HCT116 (cell line): ENCODE measurements around the gene KRT83. TPM values are rescaled to one million over a fixed set of nuclear protein-coding genes. Genes with fewer than 3 reads are reported as not detected.

Experiments
- ATAC-seq: fragments of 200-7000 bp; cut with Tn5 transposase; 2 replicates; pipeline ENCODE4 v1.9.1; 2020; ENCODE audit warnings: mild to moderate bottlenecking, moderate library complexity
- BruUV-seq: library from RNA; stranded (reverse); fragments of 400-500 nt; replicated peaks from 2 replicates; lab custom pipeline; 2021; lab: Mats Ljungman, UMichigan
- CTCF ChIA-PET: fragments of 300-600 bp; sonication (Branson Sonifier 250); formaldehyde crosslinking; loops from one replicate; lab custom pipeline; 2021; ENCODE audit warnings: antibody characterized with exemption; lab: Charles Lee
- POLR2A ChIA-PET: fragments of 300-600, 350-600 bp; sonication (Branson Sonifier 250); formaldehyde crosslinking; loops from one replicate; lab custom pipeline; 2021; ENCODE audit warnings: antibody characterized with exemption; lab: Charles Lee
- RAD21 ChIA-PET, 2 experiments: fragments of 300-600 bp; sonication (Branson Sonifier 250); formaldehyde crosslinking; loops; one replicate each; lab custom pipeline; 2023; ENCODE audit warnings: low total read pairs in 2 of 2; ENCODE audit not compliant: uncharacterized antibody in 2 of 2, unreplicated experiment in 2 of 2, low non-redundant PET in 1 of 2; lab: Charles Lee
- DNase-seq: peaks from one replicate; pipeline ENCODE4 v3.0.0-alpha.2; 2010; ENCODE audit warnings: low read depth, low spot score
- H2AFZ ChIP-seq: fragments of 200-600 bp; shearing (Covaris generic), sonication (generic); 2 replicates; pipeline ENCODE4 v1.6.1; 2017; ENCODE audit warnings: low read depth, mixed run types, mixed read lengths, antibody characterized with exemption, low read length; ENCODE audit not compliant: poor library complexity, severe bottlenecking
- H3K27ac ChIP-seq: 2 replicates; pipeline ENCODE4 v1.5.1; 2012; ENCODE audit warnings: low read depth, low read length
- H3K27me3 ChIP-seq: fragments of 200-600 bp; sonication (generic); 2 replicates; pipeline ENCODE4 v1.6.1; 2016; ENCODE audit warnings: mixed run types, low read length, mixed read lengths; ENCODE audit not compliant: insufficient read depth
- H3K36me3 ChIP-seq, 2 experiments: fragments of 200-500 bp in 1 of 2; fragments of 200-600 bp in 1 of 2; sonication (Bioruptor generic) in 1 of 2; sonication (generic) in 1 of 2; 2 replicates each; pipeline versions ENCODE4 v1.5.1 to v1.6.1; 2014 to 2016; ENCODE audit warnings: low read length in 2 of 2, inconsistent platforms in 1 of 2, mixed read lengths in 1 of 2, mixed run types in 1 of 2; ENCODE audit not compliant: insufficient read depth in 2 of 2, control insufficient read depth in 1 of 2
- H3K4me1 ChIP-seq, 2 experiments: fragments of 200-600 bp in 1 of 2; sonication (generic) in 1 of 2; 2 replicates each; pipeline versions ENCODE4 v1.5.1 to v1.6.1; 2012 to 2017; ENCODE audit warnings: low read length in 2 of 2, inconsistent platforms in 1 of 2, mild to moderate bottlenecking in 1 of 2, mixed read lengths in 1 of 2, mixed run types in 1 of 2, moderate library complexity in 1 of 2; ENCODE audit not compliant: insufficient read depth in 2 of 2, control insufficient read depth in 1 of 2
- H3K4me2 ChIP-seq: fragments of 200-600 bp; sonication (generic); 2 replicates; pipeline ENCODE4 v1.6.1; 2017; ENCODE audit warnings: mixed run types, low read length, mixed read lengths
- H3K4me3 ChIP-seq, 2 experiments: fragments of 200-600 bp in 1 of 2; sonication (generic) in 1 of 2; replicated peaks in 1 of 2; 2 replicates each; pipeline ENCODE4 v1.5.1; 2011 to 2016; ENCODE audit warnings: low read length in 2 of 2, control low read depth in 1 of 2, low read depth in 1 of 2, mild to moderate bottlenecking in 1 of 2, mixed read lengths in 1 of 2, mixed run types in 1 of 2
- H3K79me2 ChIP-seq: fragments of 200-600 bp; sonication (generic); 2 replicates; pipeline ENCODE4 v1.6.1; 2017; ENCODE audit warnings: mild to moderate bottlenecking, mixed run types, low read length, moderate library complexity, mixed read lengths; ENCODE audit not compliant: insufficient read depth
- H3K9ac ChIP-seq: fragments of 200-600 bp; sonication (generic); 2 replicates; pipeline ENCODE4 v1.6.1; 2016; ENCODE audit warnings: low read length, mixed read lengths
- H3K9me2 ChIP-seq: fragments of 200-600 bp; sonication (generic), shearing (Covaris generic); 2 replicates; pipeline ENCODE4 v1.6.1; 2017; ENCODE audit warnings: mixed run types, mild to moderate bottlenecking, moderate library complexity; ENCODE audit not compliant: insufficient read depth
- H3K9me3 ChIP-seq, 2 experiments: fragments of 200-500 bp in 1 of 2; fragments of 200-600 bp in 1 of 2; sonication (Bioruptor generic) in 1 of 2; sonication (generic) in 1 of 2; 2 replicates each; pipeline ENCODE4 v1.6.1; 2014 to 2017; ENCODE audit warnings: low read length in 2 of 2, mixed read lengths in 2 of 2, inconsistent platforms in 1 of 2, low read depth in 1 of 2, mild to moderate bottlenecking in 1 of 2, mixed run types in 1 of 2, moderate library complexity in 1 of 2; ENCODE audit not compliant: control insufficient read depth in 1 of 2, insufficient read depth in 1 of 2
- H4K20me1 ChIP-seq: fragments of 200-600 bp; sonication (generic), shearing (Covaris generic); 2 replicates; pipeline ENCODE4 v1.6.1; 2017; ENCODE audit warnings: mixed run types, mild to moderate bottlenecking, moderate library complexity; ENCODE audit not compliant: insufficient read depth
- CBX3 ChIP-seq: IDR thresholded peaks from 2 replicates; pipeline ENCODE4 v1.6.1; 2012; ENCODE audit warnings: low read depth
- EZH2phosphoT487 ChIP-seq: fragments of 200-600 bp; IDR thresholded peaks from 2 replicates; pipeline ENCODE4 v1.6.1; 2018; ENCODE audit warnings: antibody characterized with exemption, borderline replicate concordance
- JUND ChIP-seq: IDR thresholded peaks from 2 replicates; pipeline ENCODE4 v1.6.1; 2012
- POLR2AphosphoS5 ChIP-seq: IDR thresholded peaks from 2 replicates; pipeline ENCODE4 v1.6.1; 2011; ENCODE audit warnings: mild to moderate bottlenecking, low read depth, low read length, moderate library complexity
- YY1 ChIP-seq: IDR thresholded peaks from 2 replicates; pipeline ENCODE4 v1.6.1; 2011; ENCODE audit warnings: low read length, low read depth, moderate library complexity, mild to moderate bottlenecking; ENCODE audit not compliant: insufficient replicate concordance; ENCODE audit errors: extremely low read depth
- ZFX ChIP-seq: fragments of 450-650 bp; IDR thresholded peaks from 2 replicates; pipeline ENCODE4 v1.6.1; 2017
- ZNF274 ChIP-seq: fragments of 200-500 bp; sonication (Bioruptor generic); IDR thresholded peaks from 2 replicates; pipeline ENCODE4 v1.6.1; 2014; ENCODE audit warnings: mild to moderate bottlenecking, low read depth, low read length, inconsistent platforms
- intact Hi-C: fragments of 100-400 bp; cut with micrococcal nuclease; formaldehyde crosslinking; loops from 2 replicates; pipeline ENCODE4 v1.10.0; 2022
- total RNA-seq: library from RNA; stranded (reverse); gene quantifications from one replicate; pipeline ENCODE4 v1.2.1, GENCODE V29; 2021; ENCODE audit not compliant: unreplicated experiment
- TF ChIP-seq, protein P1 (sequence below): IDR thresholded peaks from 2 replicates; pipeline ENCODE4 v1.6.1; 2012
- TF ChIP-seq, protein P2 (sequence below), 3 experiments: fragments of 200-600 bp in 1 of 3; sonication (generic) in 1 of 3; IDR thresholded peaks in 2 of 3; conservative IDR thresholded peaks in 1 of 3; 2 replicates each; pipeline ENCODE4 v1.5.1; 2012 to 2017; ENCODE audit warnings: low read depth in 2 of 3, low read length in 2 of 3, antibody characterized with exemption in 1 of 3, borderline replicate concordance in 1 of 3, control low read depth in 1 of 3, mild to moderate bottlenecking in 1 of 3, mixed read lengths in 1 of 3, mixed run types in 1 of 3, moderate library complexity in 1 of 3; ENCODE audit not compliant: insufficient read depth in 1 of 3
- TF ChIP-seq, protein P3 (sequence below): IDR thresholded peaks from 2 replicates; pipeline ENCODE4 v1.6.1; 2011; ENCODE audit warnings: mild to moderate bottlenecking, low read length, moderate library complexity; ENCODE audit not compliant: insufficient replicate concordance; ENCODE audit errors: extremely low read depth

The KRT83 gene
- total RNA-seq, 1 experiment from 2014 or later: not detected

DNA sequence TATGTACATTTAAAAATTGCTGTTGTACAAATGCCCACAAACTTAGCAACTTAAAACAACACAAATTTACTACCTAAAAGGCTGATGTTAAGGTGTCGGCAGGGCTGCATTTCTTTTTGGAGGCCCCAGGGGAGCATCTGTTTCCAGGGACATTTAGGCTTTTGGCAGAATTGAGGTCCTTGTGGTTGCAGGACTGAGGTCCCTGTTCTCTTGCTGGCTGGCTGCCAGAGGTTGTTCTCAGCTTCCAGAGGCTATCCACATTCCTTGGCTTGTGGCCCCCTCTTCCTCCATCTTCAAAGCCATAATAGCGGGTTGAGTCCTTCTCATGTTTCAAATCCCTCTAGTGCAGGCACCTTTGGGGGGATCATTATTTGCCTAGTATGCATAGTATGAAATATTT is 22.4 kb upstream of the KRT83 start:
- BruUV-seq: no TSS peak
- H3K36me3 ChIP-seq: no peaks in the 10 kb centered on the region
- ATAC-seq: no peak
- no peak for TF ChIP-seq YY1
- TF ChIP-seq, all 23 proteins: peak for 0
- no peak overlapping the region for H3K4me3 ChIP-seq
- H4K20me1 ChIP-seq: no peaks in the 10 kb centered on the region
- no peak overlapping the region for H3K4me2 ChIP-seq
- ChIA-PET RAD21 (no interaction called here), POLR2A (no interaction called here), CTCF (no interaction called here)
- no peak overlapping the region for H3K9ac ChIP-seq
- H2AFZ ChIP-seq: no peak overlapping the region
- no peak for DNase-seq
- peaks cover 14 to 29% of the 10 kb centered on the region in 2 experiments for H3K4me1 ChIP-seq
- no peaks in the 10 kb centered on the region for H3K27me3 ChIP-seq
- no peaks in the 10 kb centered on the region for H3K9me3 ChIP-seq
- no peak overlapping the region for H3K27ac ChIP-seq
- H3K9me2 ChIP-seq: no peaks in the 10 kb centered on the region
- H3K79me2 ChIP-seq: no peaks in the 10 kb centered on the region
- intact Hi-C loops: no loop called here

DNA sequence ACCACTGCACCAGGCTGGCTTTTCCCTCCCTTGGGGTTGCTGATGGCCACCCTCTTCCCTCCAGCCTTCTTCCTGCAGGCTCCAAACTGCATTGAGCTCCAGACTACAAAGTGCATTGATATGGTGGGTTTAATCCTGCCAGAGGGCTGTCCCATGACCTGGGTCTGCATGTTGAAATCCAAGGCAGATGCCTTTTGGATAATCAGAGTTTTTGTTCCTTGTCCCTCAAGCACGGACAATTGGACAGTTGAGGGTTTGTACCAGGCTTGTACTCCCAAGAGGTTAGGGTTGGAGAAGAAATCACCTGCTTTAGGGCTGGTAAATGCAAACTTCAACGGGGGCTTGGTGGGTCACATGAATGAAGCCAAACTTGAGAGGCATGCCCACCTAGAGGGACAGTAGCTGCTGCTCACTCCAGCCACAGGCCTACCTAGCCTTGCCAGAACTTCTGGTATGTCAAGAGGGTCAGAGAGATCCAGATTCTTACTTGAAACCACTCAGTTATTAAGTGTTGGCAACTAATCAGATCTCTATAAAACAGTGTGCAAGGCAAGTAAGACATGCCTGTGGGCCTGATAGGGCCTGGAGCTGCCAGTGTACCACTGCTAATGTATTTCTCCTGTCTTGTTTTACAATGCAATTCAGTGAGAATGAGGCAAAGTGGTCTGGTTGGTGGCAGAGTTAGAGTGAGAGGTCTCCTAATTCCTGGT is 21.7 kb upstream of the KRT83 start:
- Histone ChIP-seq H3K27me3 (no peaks in the 10 kb centered on the region), H3K4me3 (no peak overlapping the region), H3K9ac (no peak overlapping the region), H3K36me3 (no peaks in the 10 kb centered on the region), H2AFZ (no peak overlapping the region), H3K9me3 (no peaks in the 10 kb centered on the region), H3K79me2 (no peaks in the 10 kb centered on the region), H3K4me2 (no peak overlapping the region), H3K9me2 (no peaks in the 10 kb centered on the region), H3K4me1 (peaks cover 14 to 32% of the 10 kb centered on the region in 2 experiments), H4K20me1 (no peaks in the 10 kb centered on the region), H3K27ac (no peak overlapping the region)
- ChIA-PET CTCF (no interaction called here), RAD21 (no interaction called here), POLR2A (no interaction called here)
- no peak for DNase-seq
- intact Hi-C loops: no loop called here
- no peak for ATAC-seq
- BruUV-seq: no TSS peak
- TF ChIP-seq YY1: no peak
- TF ChIP-seq, protein P1, sequence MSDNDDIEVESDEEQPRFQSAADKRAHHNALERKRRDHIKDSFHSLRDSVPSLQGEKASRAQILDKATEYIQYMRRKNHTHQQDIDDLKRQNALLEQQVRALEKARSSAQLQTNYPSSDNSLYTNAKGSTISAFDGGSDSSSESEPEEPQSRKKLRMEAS: no peak
- TF ChIP-seq, protein P2, sequence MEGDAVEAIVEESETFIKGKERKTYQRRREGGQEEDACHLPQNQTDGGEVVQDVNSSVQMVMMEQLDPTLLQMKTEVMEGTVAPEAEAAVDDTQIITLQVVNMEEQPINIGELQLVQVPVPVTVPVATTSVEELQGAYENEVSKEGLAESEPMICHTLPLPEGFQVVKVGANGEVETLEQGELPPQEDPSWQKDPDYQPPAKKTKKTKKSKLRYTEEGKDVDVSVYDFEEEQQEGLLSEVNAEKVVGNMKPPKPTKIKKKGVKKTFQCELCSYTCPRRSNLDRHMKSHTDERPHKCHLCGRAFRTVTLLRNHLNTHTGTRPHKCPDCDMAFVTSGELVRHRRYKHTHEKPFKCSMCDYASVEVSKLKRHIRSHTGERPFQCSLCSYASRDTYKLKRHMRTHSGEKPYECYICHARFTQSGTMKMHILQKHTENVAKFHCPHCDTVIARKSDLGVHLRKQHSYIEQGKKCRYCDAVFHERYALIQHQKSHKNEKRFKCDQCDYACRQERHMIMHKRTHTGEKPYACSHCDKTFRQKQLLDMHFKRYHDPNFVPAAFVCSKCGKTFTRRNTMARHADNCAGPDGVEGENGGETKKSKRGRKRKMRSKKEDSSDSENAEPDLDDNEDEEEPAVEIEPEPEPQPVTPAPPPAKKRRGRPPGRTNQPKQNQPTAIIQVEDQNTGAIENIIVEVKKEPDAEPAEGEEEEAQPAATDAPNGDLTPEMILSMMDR (IDR thresholded peaks at IDR 0.05 in 2 of 3, conservative IDR thresholded peaks at IDR 0.05 in 1 of 3; ENCODE audit: borderline replicate concordance in 1 of 3, insufficient read depth in 1 of 3, low read depth in 2 of 3, low read length in 2 of 3): no peak
- no peak for TF ChIP-seq ZFX
- no peak for TF ChIP-seq CBX3
- no peak for TF ChIP-seq POLR2AphosphoS5
- no peak for TF ChIP-seq JUND
- TF ChIP-seq, protein P3, sequence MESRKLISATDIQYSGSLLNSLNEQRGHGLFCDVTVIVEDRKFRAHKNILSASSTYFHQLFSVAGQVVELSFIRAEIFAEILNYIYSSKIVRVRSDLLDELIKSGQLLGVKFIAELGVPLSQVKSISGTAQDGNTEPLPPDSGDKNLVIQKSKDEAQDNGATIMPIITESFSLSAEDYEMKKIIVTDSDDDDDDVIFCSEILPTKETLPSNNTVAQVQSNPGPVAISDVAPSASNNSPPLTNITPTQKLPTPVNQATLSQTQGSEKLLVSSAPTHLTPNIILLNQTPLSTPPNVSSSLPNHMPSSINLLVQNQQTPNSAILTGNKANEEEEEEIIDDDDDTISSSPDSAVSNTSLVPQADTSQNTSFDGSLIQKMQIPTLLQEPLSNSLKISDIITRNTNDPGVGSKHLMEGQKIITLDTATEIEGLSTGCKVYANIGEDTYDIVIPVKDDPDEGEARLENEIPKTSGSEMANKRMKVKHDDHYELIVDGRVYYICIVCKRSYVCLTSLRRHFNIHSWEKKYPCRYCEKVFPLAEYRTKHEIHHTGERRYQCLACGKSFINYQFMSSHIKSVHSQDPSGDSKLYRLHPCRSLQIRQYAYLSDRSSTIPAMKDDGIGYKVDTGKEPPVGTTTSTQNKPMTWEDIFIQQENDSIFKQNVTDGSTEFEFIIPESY: no peak
- TF ChIP-seq EZH2phosphoT487: no peak
- TF ChIP-seq ZNF274: no peak
